CD4-positive, alpha-beta T cell (primary cell): Measurements from ENCODE around the gene ITGA2. TPM values are rescaled to one million over a fixed set of nuclear protein-coding genes. Genes with fewer than 3 reads are reported as not detected.

Experiments
- ATAC-seq: fragments of 200-7000 bp; cut with Tn5 transposase; one replicate; pipeline ENCODE4 v1.10.0; 2022; ENCODE audit warnings: mild to moderate bottlenecking; ENCODE audit not compliant: poor library complexity
- CTCF ChIA-PET: fragments of 350-600 bp; sonication (Branson Sonifier 250); formaldehyde crosslinking; loops from one replicate; lab custom pipeline; 2021; ENCODE audit warnings: antibody characterized with exemption, inconsistent platforms; lab: Charles Lee
- POLR2A ChIA-PET: fragments of 350-600 bp; sonication (Branson Sonifier 250); formaldehyde crosslinking; loops from one replicate; lab custom pipeline; 2021; ENCODE audit warnings: antibody characterized with exemption, inconsistent platforms; lab: Charles Lee
- DNase-seq, 14 experiments: peaks; one replicate each; pipeline ENCODE4 v3.0.0-alpha.2; 2013 to 2020; ENCODE audit warnings: mixed read lengths in 2 of 14
- H3K27ac ChIP-seq, 2 donors: one replicate each; pipeline versions ENCODE4 v1.5.1 to v1.7.0; 2013; ENCODE audit warnings: low read length in 2 of 2, low read depth in 1 of 2, mild to moderate bottlenecking in 1 of 2
- H3K27me3 ChIP-seq, 2 experiments: 1 replicate in 1 of 2; 2 replicates in 1 of 2; pipeline versions ENCODE4 v1.6.1 to v1.7.0; 2013; ENCODE audit warnings: low read length in 2 of 2, control low read depth in 1 of 2, mild to moderate bottlenecking in 1 of 2, moderate library complexity in 1 of 2; ENCODE audit not compliant: insufficient read depth in 2 of 2, control insufficient read depth in 1 of 2
- H3K36me3 ChIP-seq: one replicate; pipeline ENCODE4 v1.6.1; 2013; ENCODE audit warnings: low read length, control low read depth; ENCODE audit not compliant: insufficient read depth
- H3K4me1 ChIP-seq: one replicate; pipeline ENCODE4 v1.6.1; 2013; ENCODE audit warnings: low read length, control low read depth; ENCODE audit not compliant: insufficient read depth
- H3K4me3 ChIP-seq: one replicate; pipeline ENCODE4 v1.5.1; 2013; ENCODE audit warnings: mild to moderate bottlenecking, low read length, moderate library complexity
- H3K9me3 ChIP-seq, 2 experiments: 1 replicate in 1 of 2; 2 replicates in 1 of 2; pipeline versions ENCODE4 v1.6.1 to v1.7.0; 2013; ENCODE audit warnings: low read length in 2 of 2, mild to moderate bottlenecking in 2 of 2, control low read depth in 1 of 2, moderate library complexity in 1 of 2; ENCODE audit not compliant: control insufficient read depth in 1 of 2, insufficient read depth in 1 of 2
- H3K27ac Mint-ChIP-seq: one replicate; pipeline ENCODE4 v1.8.0; 2020; ENCODE audit warnings: mixed read lengths
- H3K27me3 Mint-ChIP-seq: one replicate; pipeline ENCODE4 v1.8.0; 2021; ENCODE audit warnings: mixed read lengths
- H3K36me3 Mint-ChIP-seq: one replicate; pipeline ENCODE4 v1.8.0; 2021; ENCODE audit warnings: low read depth, mixed read lengths
- H3K4me1 Mint-ChIP-seq: one replicate; pipeline ENCODE4 v1.8.0; 2021; ENCODE audit warnings: low read depth, mixed read lengths
- H3K4me3 Mint-ChIP-seq: one replicate; pipeline ENCODE4 v1.8.0; 2020; ENCODE audit warnings: mild to moderate bottlenecking, mixed read lengths
- H3K9me3 Mint-ChIP-seq: one replicate; pipeline ENCODE4 v1.8.0; 2020; ENCODE audit warnings: mixed read lengths
- CTCF ChIP-seq: fragments of 200-600 bp; IDR thresholded peaks from one replicate; pipeline ENCODE4 v1.8.0; 2022; ENCODE audit warnings: antibody characterized with exemption, mild to moderate bottlenecking
- intact Hi-C, 2 experiments: fragments of 100-400 bp; cut with DNase I in 1 of 2; cut with micrococcal nuclease in 1 of 2; formaldehyde crosslinking; loops; one replicate each; pipeline versions ENCODE4 v1.15.1 to v1.9.0; 2023 to 2025; cut with DNase I, micrococcal nuclease
- total RNA-seq, 174 experiments: library from RNA in 2 of 174; stranded (reverse) in 2 of 174; gene quantifications; one replicate each; pipeline ENCODE4 v1.2.3 and lab custom pipeline; 2021 to 2026

The ITGA2 gene
- total RNA-seq, 2 experiments from 2014 or later: 0.03 to 0.11 TPM

- Histone ChIP-seq H3K27me3 (no peaks in the 10 kb centered on the region), H3K36me3 (no peaks in the 10 kb centered on the region), H3K4me3 (no peak overlapping the region), H3K9me3 (no peaks in the 10 kb centered on the region), H3K27ac (no peak overlapping the region), H3K4me1 (no peaks in the 10 kb centered on the region)
- ATAC-seq (no peak), DNase-seq (no peak)
- Mint-ChIP-seq H3K36me3 (no peaks in the 10 kb centered on the region), H3K4me1 (no peaks in the 10 kb centered on the region), H3K27ac (no peak overlapping the region), H3K9me3 (no peaks in the 10 kb centered on the region), H3K27me3 (peaks cover 10% of the 10 kb centered on the region), H3K4me3 (no peak overlapping the region)
- ChIA-PET POLR2A (no interaction called here), CTCF (no interaction called here)
- intact Hi-C loops: no loop called here
- TF ChIP-seq CTCF: no peak
These were observed 70.1 kb downstream of the ITGA2 start for GRCh38 chr5:53059281-53059680.

- H3K27me3 ChIP-seq: no peaks in the 10 kb centered on the region
- H3K9me3 ChIP-seq: no peaks in the 10 kb centered on the region
- no peaks in the 10 kb centered on the region for H3K4me1 ChIP-seq
- no peak overlapping the region for H3K27ac ChIP-seq
- Mint-ChIP-seq H3K9me3 (no peaks in the 10 kb centered on the region), H3K27me3 (peaks cover 10% of the 10 kb centered on the region), H3K27ac (no peak overlapping the region), H3K4me1 (no peaks in the 10 kb centered on the region), H3K36me3 (no peaks in the 10 kb centered on the region), H3K4me3 (no peak overlapping the region)
- ChIA-PET CTCF (no interaction called here), POLR2A (no interaction called here)
- DNase-seq (no peak), ATAC-seq (no peak)
- TF ChIP-seq CTCF: no peak
- H3K36me3 ChIP-seq: no peaks in the 10 kb centered on the region
- no peak overlapping the region for H3K4me3 ChIP-seq
- intact Hi-C loops: no loop called here
These were observed 74.0 kb downstream of the ITGA2 start for GRCh38 chr5:53063176-53063575.

- H3K36me3 ChIP-seq: no peaks in the 10 kb centered on the region
- Mint-ChIP-seq H3K36me3 (no peaks in the 10 kb centered on the region), H3K4me1 (no peaks in the 10 kb centered on the region), H3K4me3 (no peak overlapping the region), H3K9me3 (no peaks in the 10 kb centered on the region), H3K27ac (no peak overlapping the region), H3K27me3 (peaks cover 8% of the 10 kb centered on the region)
- H3K4me3 ChIP-seq: no peak overlapping the region
- no peaks in the 10 kb centered on the region for H3K27me3 ChIP-seq
- intact Hi-C loops: no loop called here
- H3K9me3 ChIP-seq: no peaks in the 10 kb centered on the region
- ChIA-PET CTCF (no interaction called here), POLR2A (no interaction called here)
- H3K27ac ChIP-seq: no peak overlapping the region
- TF ChIP-seq CTCF: no peak
- no peaks in the 10 kb centered on the region for H3K4me1 ChIP-seq
- DNase-seq: no peak
- ATAC-seq: no peak
These were observed 74.6 kb downstream of the ITGA2 start for GRCh38 chr5:53063791-53064190.
